Measurements from ENCODE around the gene QPCTL. TPM values are rescaled to one million over a fixed set of nuclear protein-coding genes. Genes with fewer than 3 reads are reported as not detected.
A peak's percentile ranks its signal among the peaks of the same experiment; 100 is the strongest.

QPCTL gene
- total and polyA plus RNA-seq, 2 of the 13 experiments (the other 11 are each of a cell fraction or from before 2014, with no cell fraction given), result 16.0 to 19.1 TPM

DNA sequence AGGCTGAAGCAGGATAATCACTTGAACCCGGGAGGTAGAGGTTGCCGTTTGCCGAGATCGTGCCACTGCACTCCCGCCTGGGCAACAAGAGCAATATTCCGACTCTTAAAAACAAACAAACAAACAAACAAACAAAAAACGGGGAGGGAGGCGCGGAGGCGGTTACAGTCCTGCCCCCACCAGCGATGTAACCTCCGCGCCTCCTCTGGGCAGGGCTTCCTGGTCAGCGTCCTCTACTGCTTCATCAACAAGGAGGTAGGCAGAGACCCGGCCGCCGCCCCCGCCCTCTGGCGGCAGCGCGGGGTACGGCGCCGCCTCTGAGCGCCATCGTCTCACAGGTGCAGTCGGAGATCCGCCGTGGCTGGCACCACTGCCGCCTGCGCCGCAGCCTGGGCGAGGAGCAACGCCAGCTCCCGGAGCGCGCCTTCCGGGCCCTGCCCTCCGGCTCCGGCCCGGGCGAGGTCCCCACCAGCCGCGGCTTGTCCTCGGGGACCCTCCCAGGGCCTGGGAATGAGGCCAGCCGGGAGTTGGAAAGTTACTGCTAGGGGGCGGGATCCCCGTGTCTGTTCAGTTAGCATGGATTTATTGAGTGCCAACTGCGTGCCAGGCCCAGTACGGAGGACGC is 11.0 kb upstream of the QPCTL start (continued):
- TF ChIP-seq, protein P1, sequence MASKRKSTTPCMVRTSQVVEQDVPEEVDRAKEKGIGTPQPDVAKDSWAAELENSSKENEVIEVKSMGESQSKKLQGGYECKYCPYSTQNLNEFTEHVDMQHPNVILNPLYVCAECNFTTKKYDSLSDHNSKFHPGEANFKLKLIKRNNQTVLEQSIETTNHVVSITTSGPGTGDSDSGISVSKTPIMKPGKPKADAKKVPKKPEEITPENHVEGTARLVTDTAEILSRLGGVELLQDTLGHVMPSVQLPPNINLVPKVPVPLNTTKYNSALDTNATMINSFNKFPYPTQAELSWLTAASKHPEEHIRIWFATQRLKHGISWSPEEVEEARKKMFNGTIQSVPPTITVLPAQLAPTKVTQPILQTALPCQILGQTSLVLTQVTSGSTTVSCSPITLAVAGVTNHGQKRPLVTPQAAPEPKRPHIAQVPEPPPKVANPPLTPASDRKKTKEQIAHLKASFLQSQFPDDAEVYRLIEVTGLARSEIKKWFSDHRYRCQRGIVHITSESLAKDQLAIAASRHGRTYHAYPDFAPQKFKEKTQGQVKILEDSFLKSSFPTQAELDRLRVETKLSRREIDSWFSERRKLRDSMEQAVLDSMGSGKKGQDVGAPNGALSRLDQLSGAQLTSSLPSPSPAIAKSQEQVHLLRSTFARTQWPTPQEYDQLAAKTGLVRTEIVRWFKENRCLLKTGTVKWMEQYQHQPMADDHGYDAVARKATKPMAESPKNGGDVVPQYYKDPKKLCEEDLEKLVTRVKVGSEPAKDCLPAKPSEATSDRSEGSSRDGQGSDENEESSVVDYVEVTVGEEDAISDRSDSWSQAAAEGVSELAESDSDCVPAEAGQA (IDR thresholded peaks at IDR 0.05; ENCODE audit: low read depth), result no peak
- TF ChIP-seq, protein P1 (CRISPR knock-in tag; IDR thresholded peaks at IDR 0.05; ENCODE audit: borderline replicate concordance), result no peak
- TF ChIP-seq ZNF781 (CRISPR knock-in tag; IDR thresholded peaks at IDR 0.05; ENCODE audit: borderline replicate concordance, not compliant biosample characterization), result no peak
- TF ChIP-seq, protein P2, sequence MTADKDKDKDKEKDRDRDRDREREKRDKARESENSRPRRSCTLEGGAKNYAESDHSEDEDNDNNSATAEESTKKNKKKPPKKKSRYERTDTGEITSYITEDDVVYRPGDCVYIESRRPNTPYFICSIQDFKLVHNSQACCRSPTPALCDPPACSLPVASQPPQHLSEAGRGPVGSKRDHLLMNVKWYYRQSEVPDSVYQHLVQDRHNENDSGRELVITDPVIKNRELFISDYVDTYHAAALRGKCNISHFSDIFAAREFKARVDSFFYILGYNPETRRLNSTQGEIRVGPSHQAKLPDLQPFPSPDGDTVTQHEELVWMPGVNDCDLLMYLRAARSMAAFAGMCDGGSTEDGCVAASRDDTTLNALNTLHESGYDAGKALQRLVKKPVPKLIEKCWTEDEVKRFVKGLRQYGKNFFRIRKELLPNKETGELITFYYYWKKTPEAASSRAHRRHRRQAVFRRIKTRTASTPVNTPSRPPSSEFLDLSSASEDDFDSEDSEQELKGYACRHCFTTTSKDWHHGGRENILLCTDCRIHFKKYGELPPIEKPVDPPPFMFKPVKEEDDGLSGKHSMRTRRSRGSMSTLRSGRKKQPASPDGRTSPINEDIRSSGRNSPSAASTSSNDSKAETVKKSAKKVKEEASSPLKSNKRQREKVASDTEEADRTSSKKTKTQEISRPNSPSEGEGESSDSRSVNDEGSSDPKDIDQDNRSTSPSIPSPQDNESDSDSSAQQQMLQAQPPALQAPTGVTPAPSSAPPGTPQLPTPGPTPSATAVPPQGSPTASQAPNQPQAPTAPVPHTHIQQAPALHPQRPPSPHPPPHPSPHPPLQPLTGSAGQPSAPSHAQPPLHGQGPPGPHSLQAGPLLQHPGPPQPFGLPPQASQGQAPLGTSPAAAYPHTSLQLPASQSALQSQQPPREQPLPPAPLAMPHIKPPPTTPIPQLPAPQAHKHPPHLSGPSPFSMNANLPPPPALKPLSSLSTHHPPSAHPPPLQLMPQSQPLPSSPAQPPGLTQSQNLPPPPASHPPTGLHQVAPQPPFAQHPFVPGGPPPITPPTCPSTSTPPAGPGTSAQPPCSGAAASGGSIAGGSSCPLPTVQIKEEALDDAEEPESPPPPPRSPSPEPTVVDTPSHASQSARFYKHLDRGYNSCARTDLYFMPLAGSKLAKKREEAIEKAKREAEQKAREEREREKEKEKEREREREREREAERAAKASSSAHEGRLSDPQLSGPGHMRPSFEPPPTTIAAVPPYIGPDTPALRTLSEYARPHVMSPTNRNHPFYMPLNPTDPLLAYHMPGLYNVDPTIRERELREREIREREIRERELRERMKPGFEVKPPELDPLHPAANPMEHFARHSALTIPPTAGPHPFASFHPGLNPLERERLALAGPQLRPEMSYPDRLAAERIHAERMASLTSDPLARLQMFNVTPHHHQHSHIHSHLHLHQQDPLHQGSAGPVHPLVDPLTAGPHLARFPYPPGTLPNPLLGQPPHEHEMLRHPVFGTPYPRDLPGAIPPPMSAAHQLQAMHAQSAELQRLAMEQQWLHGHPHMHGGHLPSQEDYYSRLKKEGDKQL (CRISPR knock-in tag; IDR thresholded peaks at IDR 0.05; ENCODE audit: low read depth), result no peak
- TF ChIP-seq, protein P3, sequence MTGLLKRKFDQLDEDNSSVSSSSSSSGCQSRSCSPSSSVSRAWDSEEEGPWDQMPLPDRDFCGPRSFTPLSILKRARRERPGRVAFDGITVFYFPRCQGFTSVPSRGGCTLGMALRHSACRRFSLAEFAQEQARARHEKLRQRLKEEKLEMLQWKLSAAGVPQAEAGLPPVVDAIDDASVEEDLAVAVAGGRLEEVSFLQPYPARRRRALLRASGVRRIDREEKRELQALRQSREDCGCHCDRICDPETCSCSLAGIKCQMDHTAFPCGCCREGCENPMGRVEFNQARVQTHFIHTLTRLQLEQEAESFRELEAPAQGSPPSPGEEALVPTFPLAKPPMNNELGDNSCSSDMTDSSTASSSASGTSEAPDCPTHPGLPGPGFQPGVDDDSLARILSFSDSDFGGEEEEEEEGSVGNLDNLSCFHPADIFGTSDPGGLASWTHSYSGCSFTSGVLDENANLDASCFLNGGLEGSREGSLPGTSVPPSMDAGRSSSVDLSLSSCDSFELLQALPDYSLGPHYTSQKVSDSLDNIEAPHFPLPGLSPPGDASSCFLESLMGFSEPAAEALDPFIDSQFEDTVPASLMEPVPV (CRISPR knock-in tag; IDR thresholded peaks at IDR 0.05), result peak; percentile 81; the same call in 1 of the 2 replicates
- no peak for TF ChIP-seq ZNF382 (CRISPR knock-in tag; IDR thresholded peaks at IDR 0.05; ENCODE audit: borderline replicate concordance)
- TF ChIP-seq ZFP37 (CRISPR knock-in tag; IDR thresholded peaks at IDR 0.05; ENCODE audit: borderline replicate concordance), result no peak
- TF ChIP-seq SOX13 (IDR thresholded peaks at IDR 0.05), result no peak
- peak in 1 of 2 experiments; percentile 41; a peak in 1 of 4 replicates for TF ChIP-seq SOX13 (CRISPR knock-in tag; conservative IDR thresholded peaks at IDR 0.05 in 1 of 2, IDR thresholded peaks at IDR 0.05 in 1 of 2)
- no peak for TF ChIP-seq ZNF3 (CRISPR knock-in tag; IDR thresholded peaks at IDR 0.05)
- TF ChIP-seq MED13 (CRISPR knock-in tag; IDR thresholded peaks at IDR 0.05), result no peak
- no peak for TF ChIP-seq U2AF1 (optimal IDR thresholded peaks at IDR 0.05; ENCODE audit: low read depth, low read length)
- TF ChIP-seq, protein P4, sequence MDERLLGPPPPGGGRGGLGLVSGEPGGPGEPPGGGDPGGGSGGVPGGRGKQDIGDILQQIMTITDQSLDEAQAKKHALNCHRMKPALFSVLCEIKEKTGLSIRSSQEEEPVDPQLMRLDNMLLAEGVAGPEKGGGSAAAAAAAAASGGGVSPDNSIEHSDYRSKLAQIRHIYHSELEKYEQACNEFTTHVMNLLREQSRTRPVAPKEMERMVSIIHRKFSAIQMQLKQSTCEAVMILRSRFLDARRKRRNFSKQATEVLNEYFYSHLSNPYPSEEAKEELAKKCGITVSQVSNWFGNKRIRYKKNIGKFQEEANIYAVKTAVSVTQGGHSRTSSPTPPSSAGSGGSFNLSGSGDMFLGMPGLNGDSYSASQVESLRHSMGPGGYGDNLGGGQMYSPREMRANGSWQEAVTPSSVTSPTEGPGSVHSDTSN (CRISPR knock-in tag; IDR thresholded peaks at IDR 0.05), result no peak
- TF ChIP-seq NFKBIZ (CRISPR knock-in tag; IDR thresholded peaks at IDR 0.05), result no peak
- peak; percentile 69 for TF ChIP-seq RBFOX2 (IDR thresholded peaks at IDR 0.05; ENCODE audit: low read depth, low read length)
